Measurements from ENCODE around the gene TBC1D20. TPM values are rescaled to one million over a fixed set of nuclear protein-coding genes. Genes with fewer than 3 reads are reported as not detected.
"Not testable (repeated sequence)": the region's sequence is repeated elsewhere in the genome, so short reads cannot be mapped to it uniquely, and the experiment has no call there.

Gene TBC1D20, protein sequence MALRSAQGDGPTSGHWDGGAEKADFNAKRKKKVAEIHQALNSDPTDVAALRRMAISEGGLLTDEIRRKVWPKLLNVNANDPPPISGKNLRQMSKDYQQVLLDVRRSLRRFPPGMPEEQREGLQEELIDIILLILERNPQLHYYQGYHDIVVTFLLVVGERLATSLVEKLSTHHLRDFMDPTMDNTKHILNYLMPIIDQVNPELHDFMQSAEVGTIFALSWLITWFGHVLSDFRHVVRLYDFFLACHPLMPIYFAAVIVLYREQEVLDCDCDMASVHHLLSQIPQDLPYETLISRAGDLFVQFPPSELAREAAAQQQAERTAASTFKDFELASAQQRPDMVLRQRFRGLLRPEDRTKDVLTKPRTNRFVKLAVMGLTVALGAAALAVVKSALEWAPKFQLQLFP
- 12.6 TPM for total RNA-seq

- DNase-seq (ENCODE audit: low spot score in 2 of 2): peak; percentile 90 to 94
- no peak for FAIRE-seq
Observed at GRCh38 chr20:462199-462991, at the start of gene TBC1D20. TBC1D20 (minus strand) TSS chr20:462533; CDS start chr20:462405, 128 bp downstream.

- DNase-seq (ENCODE audit: low spot score in 2 of 2); FAIRE-seq: not testable (repeated sequence)
Observed at GRCh38 chr20:510328-511057, 48.2 kb upstream of the TBC1D20 start.

- not testable (repeated sequence) for DNase-seq (ENCODE audit: low spot score in 2 of 2); FAIRE-seq
Observed at GRCh38 chr20:508364-508787, 46.0 kb upstream of the TBC1D20 start.

DNA sequence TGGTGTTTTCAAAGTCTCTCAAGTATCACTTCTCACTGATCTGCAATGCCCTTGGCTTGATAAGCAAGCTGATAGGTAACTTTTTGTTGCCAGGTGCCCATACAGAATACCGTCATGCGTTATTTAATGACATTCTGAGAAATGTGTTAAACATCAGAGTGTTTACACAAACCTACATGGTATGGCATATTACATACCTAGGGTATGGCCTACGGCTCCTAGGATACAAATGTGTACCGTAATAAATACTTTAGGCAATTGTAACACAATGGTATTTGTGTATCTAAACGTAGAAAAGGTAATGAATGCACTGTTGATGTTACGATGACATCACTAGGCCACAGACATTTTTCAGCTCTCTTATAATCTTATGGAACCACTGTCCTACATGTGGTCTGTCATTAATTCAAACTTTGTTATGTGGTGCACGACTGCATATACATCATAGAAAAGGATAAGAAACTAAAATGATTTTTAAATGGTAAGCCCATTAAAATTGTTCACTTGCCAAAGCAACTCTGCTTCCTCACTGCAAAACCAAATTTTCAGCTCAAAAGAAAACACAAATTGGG, 45.5 kb upstream of the TBC1D20 start:
- FAIRE-seq: no peak
- DNase-seq (ENCODE audit: low spot score in 2 of 2): no peak

DNA sequence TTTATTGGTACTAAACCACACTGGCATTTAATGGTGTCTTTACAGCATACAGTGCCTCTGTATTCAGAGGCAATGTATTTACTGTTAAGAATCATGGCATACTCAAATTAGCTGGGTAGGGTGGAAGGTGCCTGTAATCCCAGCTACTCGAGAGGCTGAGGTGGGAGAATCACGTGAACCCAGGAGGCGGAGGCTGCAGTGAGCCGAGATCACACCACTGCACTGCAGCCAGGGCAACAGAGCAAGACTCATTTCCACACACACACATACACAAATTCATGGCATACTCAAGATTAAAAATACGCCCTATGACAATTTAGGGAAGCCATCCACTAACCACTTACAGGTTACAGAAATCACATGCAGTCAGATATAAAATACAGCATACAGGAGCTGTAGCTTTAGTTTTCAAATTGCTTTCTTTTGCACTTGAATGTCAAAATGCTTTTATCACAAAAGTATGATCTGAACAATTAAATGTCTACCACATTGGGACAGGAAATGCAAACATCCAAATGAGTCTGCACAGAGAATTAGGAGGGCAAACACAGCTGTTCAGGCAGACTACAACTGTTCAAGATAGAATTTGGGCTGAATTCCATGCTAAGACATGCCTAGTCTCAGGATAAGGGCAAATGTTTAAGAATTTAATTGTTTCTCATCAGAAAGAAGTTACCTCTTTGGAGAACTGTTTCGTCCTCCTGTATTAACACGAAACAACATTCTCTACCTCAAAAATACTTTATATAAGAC, 44.8 kb upstream of the TBC1D20 start:
- FAIRE-seq (no peak), DNase-seq (ENCODE audit: low spot score in 2 of 2) (no peak)

GRCh38 chr20:504632-505075, 42.3 kb upstream of the TBC1D20 start:
- no peak for FAIRE-seq
- no peak for DNase-seq (ENCODE audit: low spot score in 2 of 2)

DNA sequence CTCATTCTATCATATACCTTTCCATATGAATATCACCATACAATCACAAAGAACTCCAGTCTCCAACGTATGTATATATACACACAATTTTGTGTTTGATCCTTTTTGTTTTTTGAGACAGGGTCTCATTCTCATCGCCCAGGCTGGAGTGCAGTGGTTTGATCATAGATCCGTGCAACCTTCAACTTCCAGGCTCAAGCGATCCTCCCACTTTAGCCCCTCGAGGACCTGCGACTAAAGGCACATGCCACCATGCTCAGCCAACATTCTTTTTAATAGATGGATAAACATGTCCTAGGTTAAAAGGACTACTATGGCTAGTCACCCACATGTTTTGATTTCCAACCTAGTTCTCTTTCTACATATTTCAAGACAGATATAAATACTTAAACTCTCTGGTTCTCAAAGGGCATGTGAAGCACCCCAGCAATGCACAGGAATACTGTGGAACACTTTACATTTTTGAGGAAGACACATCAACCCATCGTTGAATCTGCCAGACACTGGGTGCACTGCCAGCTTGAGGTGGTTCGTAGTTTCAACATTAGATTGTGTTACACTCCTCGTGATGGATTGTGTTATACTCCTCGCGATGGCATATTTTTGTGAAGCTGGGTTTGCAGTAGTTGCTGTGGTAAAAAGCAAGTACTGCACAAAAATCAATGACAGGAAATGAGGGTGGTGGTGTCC, 40.9 kb upstream of the TBC1D20 start:
- DNase-seq (ENCODE audit: low spot score in 2 of 2): no peak
- FAIRE-seq: no peak

- FAIRE-seq (no peak), DNase-seq (ENCODE audit: low spot score in 2 of 2) (no peak)
Observed at GRCh38 chr20:497979-498378, 35.6 kb upstream of the TBC1D20 start.

DNA sequence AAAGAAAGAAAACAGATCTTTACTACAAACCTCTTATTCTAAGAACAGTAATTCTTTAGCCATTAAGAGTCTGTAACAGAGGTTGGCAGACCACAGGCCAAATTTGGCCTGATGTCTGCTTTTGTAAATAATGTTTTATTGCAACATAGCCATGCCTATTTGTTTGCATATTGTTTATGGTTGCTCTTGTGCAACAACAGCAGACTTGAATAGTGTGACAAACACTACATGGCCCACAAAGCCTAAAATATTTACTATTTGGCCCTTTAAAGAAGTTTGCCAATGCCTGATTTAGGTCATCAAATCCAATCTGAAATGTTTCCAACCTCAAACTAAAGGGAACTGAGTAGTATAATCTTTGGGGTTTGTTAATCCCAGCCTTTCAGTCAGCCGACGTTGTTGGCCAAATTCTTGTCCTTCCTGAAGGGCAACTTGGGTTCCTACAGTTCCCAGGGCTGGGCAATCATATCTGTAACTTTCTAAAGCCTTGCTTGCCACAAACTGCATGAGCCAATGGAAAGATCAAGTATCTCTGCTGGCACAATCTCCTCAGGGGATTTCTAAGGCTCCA, 33.9 kb upstream of the TBC1D20 start:
- DNase-seq (ENCODE audit: low spot score in 2 of 2): no peak
- FAIRE-seq: no peak

GRCh38 chr20:492159-492558, 29.8 kb upstream of the TBC1D20 start:
- DNase-seq (ENCODE audit: low spot score in 2 of 2): no peak
- no peak for FAIRE-seq

DNA sequence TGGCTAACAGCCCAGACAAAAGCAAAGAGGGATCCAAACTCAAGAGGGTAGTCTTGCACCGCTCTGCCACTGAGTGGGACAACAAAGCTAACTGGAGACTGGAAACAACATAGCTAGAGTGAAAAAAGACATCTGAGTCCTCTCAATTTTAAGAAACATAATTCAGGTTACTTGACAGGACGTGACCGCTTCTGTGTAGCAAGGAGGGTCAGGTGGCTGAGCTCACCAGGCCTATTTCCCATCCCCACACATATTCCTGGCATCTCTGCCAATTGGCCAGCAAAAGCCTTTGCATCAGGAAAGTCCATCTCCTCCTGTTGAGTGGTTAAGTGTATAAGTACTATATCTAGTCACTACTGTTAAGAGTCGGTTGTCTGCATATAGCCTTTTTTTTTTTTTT, 25.3 kb upstream of the TBC1D20 start:
- DNase-seq (ENCODE audit: low spot score in 2 of 2): no peak
- no peak for FAIRE-seq

DNA sequence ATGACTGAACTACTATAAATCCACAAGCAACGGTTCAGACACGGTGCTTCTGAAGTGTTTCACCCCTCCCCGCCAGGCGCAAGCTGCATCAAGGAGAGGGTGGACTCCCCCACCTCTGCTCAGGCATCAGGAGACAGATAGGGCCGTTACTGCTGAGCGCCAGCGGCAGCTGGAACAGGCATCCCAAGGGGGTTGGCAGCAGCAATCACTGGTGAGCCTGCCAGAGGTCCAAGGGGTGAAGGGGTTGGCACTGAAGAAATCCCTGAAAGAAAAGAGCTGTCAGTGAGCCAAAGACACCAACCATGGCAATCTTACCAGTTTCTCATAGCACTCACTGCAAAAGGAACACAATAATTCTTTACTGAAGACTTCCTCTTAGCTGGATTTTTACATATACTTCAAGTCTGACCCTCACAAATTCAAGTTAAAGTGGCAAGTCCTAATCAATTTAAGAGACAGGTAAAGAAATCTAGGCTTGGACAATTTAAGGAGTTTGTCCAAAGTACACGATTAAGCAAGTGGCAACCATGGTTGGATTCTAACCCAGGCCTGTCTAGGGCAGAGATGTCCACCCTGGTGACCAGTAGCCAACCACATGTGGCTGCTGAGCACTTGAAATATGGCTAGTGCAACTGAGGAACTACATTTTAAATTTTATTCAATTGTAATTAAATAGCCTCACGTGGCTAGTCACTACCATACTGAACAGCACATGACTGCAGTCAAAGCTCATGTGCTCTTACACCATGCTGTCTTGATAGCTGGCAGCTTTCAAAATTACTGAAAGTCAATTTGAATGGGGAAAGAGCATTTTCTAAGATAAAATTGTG, 21.7 kb upstream of the TBC1D20 start:
- no peak for FAIRE-seq

GRCh38 chr20:481167-481566, 18.8 kb upstream of the TBC1D20 start:
- FAIRE-seq: no peak
- no peak for DNase-seq (ENCODE audit: low spot score in 2 of 2)

More for the DNA sequence above, 21.7 kb upstream of the TBC1D20 start:
- DNase-seq (ENCODE audit: low spot score in 2 of 2): no peak

- FAIRE-seq: no peak
- DNase-seq (ENCODE audit: low spot score in 2 of 2): no peak
Observed at GRCh38 chr20:480044-480443, 17.7 kb upstream of the TBC1D20 start.

DNA sequence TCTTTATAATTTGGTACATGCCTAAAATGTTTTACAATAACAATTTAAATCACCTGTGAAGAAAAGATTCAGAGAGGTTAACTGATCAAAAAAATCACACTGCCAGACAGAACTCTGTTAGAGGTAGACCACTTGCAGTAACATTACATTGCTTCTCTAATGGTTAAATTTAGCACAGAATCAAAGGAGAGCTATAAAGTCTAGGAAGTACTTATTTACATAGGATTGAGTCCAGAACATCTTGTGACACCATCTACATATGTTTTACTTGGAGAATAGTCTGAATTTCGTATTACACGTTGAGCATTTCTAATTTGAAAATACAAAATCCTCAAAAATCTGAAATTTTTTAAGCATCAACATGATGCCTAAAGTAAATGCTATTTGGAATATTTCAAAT, 17.2 kb upstream of the TBC1D20 start:
- DNase-seq (ENCODE audit: low spot score in 2 of 2) (no peak), FAIRE-seq (no peak)

GRCh38 chr20:478949-479429, 16.7 kb upstream of the TBC1D20 start:
- peak; percentile 6 to 52 for DNase-seq (ENCODE audit: low spot score in 2 of 2)
- no peak for FAIRE-seq

DNA sequence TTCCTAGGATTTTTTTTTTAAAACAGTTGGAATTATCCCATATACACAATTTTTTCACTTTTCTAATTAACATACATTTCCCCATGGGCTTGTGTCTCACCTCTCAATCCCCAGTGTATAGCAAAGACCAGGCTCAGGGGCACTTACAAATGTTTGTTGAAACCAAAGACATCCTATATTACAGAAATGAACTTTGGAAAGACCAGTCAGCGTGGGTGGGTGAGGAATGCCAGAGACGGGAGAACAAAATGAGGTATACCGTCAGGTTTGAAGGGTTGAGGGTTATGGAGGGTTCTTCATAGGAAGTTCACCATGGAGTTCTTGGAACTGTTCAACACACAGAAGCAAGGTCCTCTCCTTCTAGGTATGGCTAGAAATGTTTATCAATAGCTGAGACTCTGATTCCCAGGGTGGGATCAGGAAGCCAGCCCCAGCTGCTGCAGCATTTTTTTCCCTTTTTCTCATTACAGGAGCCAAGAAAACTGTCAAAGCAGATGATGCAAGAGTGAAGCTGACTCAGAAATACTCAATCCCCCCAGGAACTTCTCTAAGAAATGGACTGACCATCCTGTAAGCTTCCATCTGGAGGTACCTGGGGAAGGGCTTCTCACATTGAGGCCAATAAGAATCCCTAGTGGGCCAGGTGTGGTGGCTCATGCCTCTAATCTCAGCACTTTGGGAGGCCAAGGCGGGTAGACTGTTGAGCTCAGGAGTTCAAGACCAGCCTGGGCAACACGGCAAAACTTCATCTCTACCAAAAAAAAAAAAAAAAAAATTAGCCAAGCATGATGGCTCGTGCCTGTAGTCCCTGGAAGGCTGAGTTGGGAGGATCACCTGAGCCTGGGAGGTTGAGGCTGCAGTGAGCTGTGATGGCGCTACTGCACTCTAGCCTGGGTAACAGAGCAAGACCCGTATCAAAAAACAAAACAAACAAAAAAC, 15.9 kb upstream of the TBC1D20 start:
- FAIRE-seq (no peak), DNase-seq (ENCODE audit: low spot score in 2 of 2) (no peak)

Data from frontal cortex (tissue), 4 donors.